H9 (cell line): ENCODE data around the gene LYSMD2. TPM values are rescaled to one million over a fixed set of nuclear protein-coding genes. Genes with fewer than 3 reads are reported as not detected.

Experiments used
- DNase-seq: peaks from one replicate; pipeline ENCODE4 v3.0.0-alpha.2; 2017
- H2AFZ ChIP-seq: one replicate; pipeline ENCODE4 v1.6.1; 2013; ENCODE audit warnings: mild to moderate bottlenecking, low read length, control low read depth, moderate library complexity
- H2AK5ac ChIP-seq: 2 replicates; pipeline ENCODE4 v1.6.1; 2013; ENCODE audit warnings: low read length, control low read depth, mixed read lengths; ENCODE audit not compliant: insufficient read length
- H2BK120ac ChIP-seq: one replicate; pipeline ENCODE4 v1.6.1; 2013; ENCODE audit warnings: low read depth, mild to moderate bottlenecking, low read length, control low read depth, inconsistent platforms; ENCODE audit not compliant: poor library complexity, severe bottlenecking
- H2BK12ac ChIP-seq: 2 replicates; pipeline ENCODE4 v1.6.1; 2013; ENCODE audit warnings: low read length, control low read depth, mixed read lengths, low read depth; ENCODE audit not compliant: insufficient read length
- H2BK15ac ChIP-seq: 2 replicates; pipeline ENCODE4 v1.6.1; 2013; ENCODE audit warnings: low read depth, low read length, control low read depth
- H2BK20ac ChIP-seq: one replicate; pipeline ENCODE4 v1.6.1; 2013; ENCODE audit warnings: low read depth, mild to moderate bottlenecking, low read length, control low read depth, inconsistent platforms; ENCODE audit not compliant: poor library complexity, severe bottlenecking
- H2BK5ac ChIP-seq: 2 replicates; pipeline ENCODE4 v1.6.1; 2013; ENCODE audit warnings: low read length, control low read depth, mixed read lengths; ENCODE audit not compliant: insufficient read length
- H3K14ac ChIP-seq: 2 replicates; pipeline ENCODE4 v1.6.1; 2013; ENCODE audit warnings: low read length, control low read depth; ENCODE audit not compliant: insufficient read depth
- H3K18ac ChIP-seq: 2 replicates; pipeline ENCODE4 v1.6.1; 2013; ENCODE audit warnings: low read depth, mild to moderate bottlenecking, mixed read lengths, low read length, control low read depth; ENCODE audit not compliant: insufficient read length
- H3K23ac ChIP-seq: 2 replicates; pipeline ENCODE4 v1.6.1; 2013; ENCODE audit warnings: low read length, control low read depth, mixed read lengths, low read depth; ENCODE audit not compliant: insufficient read length
- H3K23me2 ChIP-seq: 2 replicates; pipeline ENCODE4 v1.6.1; 2013; ENCODE audit warnings: low read depth, mild to moderate bottlenecking, mixed read lengths, low read length, control low read depth; ENCODE audit not compliant: insufficient read length, poor library complexity, severe bottlenecking
- H3K27ac ChIP-seq: 2 replicates; pipeline ENCODE4 v1.5.1; 2013; ENCODE audit warnings: low read length, control low read depth, mixed read lengths, low read depth; ENCODE audit not compliant: insufficient read length
- H3K27me3 ChIP-seq: 2 replicates; pipeline ENCODE4 v1.6.1; 2013; ENCODE audit warnings: low read length, control low read depth, inconsistent platforms; ENCODE audit not compliant: insufficient read depth
- H3K4ac ChIP-seq: 2 replicates; pipeline ENCODE4 v1.6.1; 2013; ENCODE audit warnings: low read depth, mild to moderate bottlenecking, control low read depth, inconsistent platforms, low read length, moderate library complexity
- H3K4me1 ChIP-seq: 2 replicates; pipeline ENCODE4 v1.6.1; 2013; ENCODE audit warnings: low read length, control low read depth, inconsistent platforms; ENCODE audit not compliant: insufficient read depth
- H3K4me2 ChIP-seq: 2 replicates; pipeline ENCODE4 v1.6.1; 2013; ENCODE audit warnings: low read length, control low read depth, mixed read lengths; ENCODE audit not compliant: insufficient read length, insufficient read depth
- H3K56ac ChIP-seq: 2 replicates; pipeline ENCODE4 v1.6.1; 2013; ENCODE audit warnings: low read depth, mild to moderate bottlenecking, mixed read lengths, low read length, control low read depth; ENCODE audit not compliant: insufficient read length
- H3K79me1 ChIP-seq: 2 replicates; pipeline ENCODE4 v1.6.1; 2013; ENCODE audit warnings: low read depth, mild to moderate bottlenecking, moderate library complexity, low read length, control low read depth, inconsistent platforms; ENCODE audit not compliant: insufficient read depth, poor library complexity, severe bottlenecking
- H3K79me2 ChIP-seq: 2 replicates; pipeline ENCODE4 v1.6.1; 2013; ENCODE audit warnings: low read length, control low read depth, inconsistent platforms; ENCODE audit not compliant: insufficient read depth
- H3K9ac ChIP-seq: 2 replicates; pipeline ENCODE4 v1.6.1; 2013; ENCODE audit warnings: low read length, control low read depth, mixed read lengths; ENCODE audit not compliant: insufficient read length; ENCODE audit errors: extremely low read depth
- H3K9me3 ChIP-seq: one replicate; pipeline ENCODE4 v1.6.1; 2013; ENCODE audit warnings: low read depth, low read length, inconsistent platforms; ENCODE audit not compliant: control insufficient read depth
- H3T11ph ChIP-seq: one replicate; pipeline ENCODE4 v1.6.1; 2013; ENCODE audit warnings: mild to moderate bottlenecking, low read length, control low read depth, inconsistent platforms
- H4K20me1 ChIP-seq: one replicate; pipeline ENCODE4 v1.6.1; 2013; ENCODE audit not compliant: control insufficient read depth, insufficient read length, insufficient read depth
- H4K5ac ChIP-seq: 2 replicates; pipeline ENCODE4 v1.6.1; 2013; ENCODE audit warnings: low read depth, mild to moderate bottlenecking, mixed read lengths, low read length, control low read depth; ENCODE audit not compliant: insufficient read length
- H4K8ac ChIP-seq: replicated peaks from 2 replicates; pipeline ENCODE4 v1.6.1; 2013; ENCODE audit warnings: low read length, control low read depth, mixed read lengths, low read depth; ENCODE audit not compliant: insufficient read length
- H4K91ac ChIP-seq: 2 replicates; pipeline ENCODE4 v1.6.1; 2013; ENCODE audit warnings: low read depth, mild to moderate bottlenecking, moderate library complexity, mixed read lengths, low read length, control low read depth; ENCODE audit not compliant: insufficient read length
- H3K27ac Mint-ChIP-seq, 3 experiments: 2 replicates in 2 of 3; 3 replicates in 1 of 3; pipeline ENCODE4 v1.8.0; 2020 to 2021; ENCODE audit warnings: mixed read lengths in 3 of 3, mild to moderate bottlenecking in 1 of 3, moderate library complexity in 1 of 3
- H3K27me3 Mint-ChIP-seq: 2 replicates; pipeline ENCODE4 v1.8.0; 2021; ENCODE audit warnings: low read depth, mild to moderate bottlenecking, moderate library complexity, mixed read lengths
- H3K36me3 Mint-ChIP-seq, 3 experiments: 2 replicates in 2 of 3; 3 replicates in 1 of 3; pipeline ENCODE4 v1.8.0; 2020 to 2021; ENCODE audit warnings: low read depth in 3 of 3, mixed read lengths in 3 of 3; ENCODE audit not compliant: insufficient read depth in 1 of 3
- H3K4me1 Mint-ChIP-seq, 2 experiments: 2 replicates each; pipeline ENCODE4 v1.8.0; 2020; ENCODE audit warnings: mixed read lengths in 2 of 2
- H3K4me3 Mint-ChIP-seq, 2 experiments: 2 replicates in 1 of 2; 3 replicates in 1 of 2; pipeline ENCODE4 v1.8.0; 2020 to 2021; ENCODE audit warnings: mild to moderate bottlenecking in 2 of 2, mixed read lengths in 2 of 2, moderate library complexity in 1 of 2
- H3K9me3 Mint-ChIP-seq, 2 experiments: 2 replicates in 1 of 2; 3 replicates in 1 of 2; pipeline ENCODE4 v1.8.0; 2020; ENCODE audit warnings: mild to moderate bottlenecking in 2 of 2, mixed read lengths in 2 of 2, moderate library complexity in 1 of 2
- CTCF ChIP-seq: fragments of 200-600 bp; sonication (generic); conservative IDR thresholded peaks from 3 replicates; pipeline ENCODE4 v1.8.0; 2021; ENCODE audit warnings: antibody characterized with exemption, mild to moderate bottlenecking
- WGBS: extraction: QIAGEN DNeasy Blood & Tissue Kit; methylation state at CpG from one replicate; pipeline ENCODE4 v1.1.7; 2013; ENCODE audit warnings: missing lambda C conversion rate, low lambda C conversion rate, mixed read lengths; ENCODE audit not compliant: insufficient read length; ENCODE audit errors: extremely low coverage; 5-methylcytosine and 5-hydroxymethylcytosine counted together
- total RNA-seq: library from RNA; stranded (reverse); gene quantifications from 2 replicates; pipeline ENCODE4 v1.2.1, GENCODE V29; 2021

Gene LYSMD2
- total RNA-seq, 1 experiment from 2014 or later: 3.9 TPM

GRCh38 chr15:51749307-51749706 lies 11.9 kb upstream of the LYSMD2 start:
- H3K9me3 Mint-ChIP-seq: no peaks in the 10 kb centered on the region
- Histone ChIP-seq H3K9me3 (no peaks in the 10 kb centered on the region), H3K79me1 (no peaks in the 10 kb centered on the region), H3K18ac (no peak overlapping the region), H3K23me2 (peaks cover 7% of the 10 kb centered on the region), H4K20me1 (no peaks in the 10 kb centered on the region), H2BK20ac (no peak overlapping the region), H3T11ph (no peak overlapping the region), H3K14ac (no peak overlapping the region), H3K27ac (no peak overlapping the region), H4K91ac (no peak overlapping the region), H4K8ac (no peak overlapping the region), H2BK12ac (no peak overlapping the region), H3K9ac (no peak overlapping the region), H3K23ac (no peak overlapping the region), H2BK5ac (no peak overlapping the region), H3K4ac (no peak overlapping the region), H3K27me3 (peaks cover 19% of the 10 kb centered on the region; the same call in 1 of the 2 replicates), H2BK120ac (no peak overlapping the region), H3K56ac (no peak overlapping the region), H3K4me1 (no peaks in the 10 kb centered on the region), H3K4me2 (no peak overlapping the region), H2AFZ (no peak overlapping the region), H3K79me2 (no peaks in the 10 kb centered on the region), H4K5ac (no peak overlapping the region), H2BK15ac (no peak overlapping the region), H2AK5ac (no peak overlapping the region)
- peaks cover 0 to 1% (median 0%) of the 10 kb centered on the region in 3 experiments; a peak in 1 of 7 replicates for H3K36me3 Mint-ChIP-seq
- no peak for TF ChIP-seq CTCF
- peaks cover 12 to 15% of the 10 kb centered on the region in 2 experiments for H3K4me1 Mint-ChIP-seq
- H3K27ac Mint-ChIP-seq: no peak overlapping the region
- DNase-seq: no peak
- no CpG with 5 or more reads among the region's 5 CpGs for WGBS
- peaks cover 79% of the 10 kb centered on the region for H3K27me3 Mint-ChIP-seq
- no peak overlapping the region for H3K4me3 Mint-ChIP-seq
